CD8-positive, alpha-beta memory T cell (primary cell): Measurements from ENCODE around the gene ZFHX3. TPM values are rescaled to one million over a fixed set of nuclear protein-coding genes. Genes with fewer than 3 reads are reported as not detected.

Experiments
- CTCF ChIA-PET: fragments of 350-600 bp; sonication (Branson Sonifier 250); formaldehyde crosslinking; loops from one replicate; lab custom pipeline; 2021; ENCODE audit warnings: antibody characterized with exemption; lab: Charles Lee
- POLR2A ChIA-PET: fragments of 350-600 bp; sonication (Branson Sonifier 250); formaldehyde crosslinking; loops from one replicate; lab custom pipeline; 2021; ENCODE audit warnings: antibody characterized with exemption; lab: Charles Lee
- DNase-seq, 5 donors: peaks; one replicate each; pipeline versions ENCODE4 v3.0.0 to v3.0.0-alpha.2; 2020 to 2022; ENCODE audit warnings: mixed read lengths in 1 of 5
- H3K27ac ChIP-seq: one replicate; pipeline ENCODE4 v1.7.0; 2013; ENCODE audit warnings: low read depth, mild to moderate bottlenecking, low read length, moderate library complexity
- H3K27me3 ChIP-seq: 2 replicates; pipeline ENCODE4 v1.7.0; 2013; ENCODE audit warnings: low read length, mild to moderate bottlenecking; ENCODE audit not compliant: insufficient read depth, poor library complexity, severe bottlenecking
- H3K36me3 ChIP-seq: 2 replicates; pipeline ENCODE4 v1.7.0; 2013; ENCODE audit warnings: mild to moderate bottlenecking, low read length, moderate library complexity; ENCODE audit not compliant: insufficient read depth
- H3K4me1 ChIP-seq: 2 replicates; pipeline ENCODE4 v1.7.0; 2013; ENCODE audit warnings: mild to moderate bottlenecking, low read length, moderate library complexity; ENCODE audit not compliant: insufficient read depth
- H3K4me3 ChIP-seq: 2 replicates; pipeline ENCODE4 v1.7.0; 2013; ENCODE audit warnings: mild to moderate bottlenecking, low read length
- H3K9me3 ChIP-seq: 2 replicates; pipeline ENCODE4 v1.7.0; 2013; ENCODE audit warnings: mild to moderate bottlenecking, low read length
- H3K27ac Mint-ChIP-seq, 8 donors: one replicate each; pipeline ENCODE4 v1.8.0; 2020 to 2021; ENCODE audit warnings: mixed read lengths in 8 of 8, mild to moderate bottlenecking in 6 of 8, inconsistent platforms in 3 of 8, moderate library complexity in 3 of 8
- H3K27me3 Mint-ChIP-seq, 2 donors: one replicate each; pipeline ENCODE4 v1.8.0; 2020 to 2021; ENCODE audit warnings: mixed read lengths in 2 of 2, mild to moderate bottlenecking in 1 of 2, moderate library complexity in 1 of 2
- H3K36me3 Mint-ChIP-seq, 3 donors: one replicate each; pipeline ENCODE4 v1.8.0; 2020 to 2021; ENCODE audit warnings: mixed read lengths in 3 of 3, inconsistent platforms in 1 of 3, mild to moderate bottlenecking in 1 of 3
- H3K4me1 Mint-ChIP-seq, 3 donors: one replicate each; pipeline ENCODE4 v1.8.0; 2020 to 2021; ENCODE audit warnings: mixed read lengths in 3 of 3, inconsistent platforms in 1 of 3, mild to moderate bottlenecking in 1 of 3
- H3K4me3 Mint-ChIP-seq, 7 donors: one replicate each; pipeline ENCODE4 v1.8.0; 2020 to 2021; ENCODE audit warnings: mixed read lengths in 7 of 7, mild to moderate bottlenecking in 6 of 7, moderate library complexity in 4 of 7, inconsistent platforms in 2 of 7
- H3K9me3 Mint-ChIP-seq, 5 donors: one replicate each; pipeline ENCODE4 v1.8.0; 2020 to 2022; ENCODE audit warnings: mixed read lengths in 5 of 5, mild to moderate bottlenecking in 3 of 5, moderate library complexity in 2 of 5, inconsistent platforms in 1 of 5
- polyA plus RNA-seq: library from polyadenylated mRNA; unstranded; fragments of 300-500 nt; fragmentation: Illumina TruSeq; gene quantifications from one replicate; pipeline ENCODE4 v1.2.3, GENCODE V29; 2021
- total RNA-seq, 2 experiments: library from RNA; stranded (reverse); gene quantifications; one replicate each; pipeline ENCODE4 v1.2.3, GENCODE V29; 2021

The ZFHX3 gene
- total and polyA plus RNA-seq, 3 experiments from 2014 or later: 0.13 to 0.22 (median 0.20) TPM

GRCh38 chr16:73060892-73061490 lies 13.1 kb upstream of the ZFHX3 start:
- Mint-ChIP-seq H3K27ac (no peak overlapping the region), H3K4me1 (peaks cover 11 to 18% (median 14%) of the 10 kb centered on the region in 3 donors), H3K27me3 (peaks cover 50 to 59% of the 10 kb centered on the region in 2 donors), H3K36me3 (no peaks in the 10 kb centered on the region), H3K4me3 (no peak overlapping the region), H3K9me3 (peaks cover 0 to 3% (median 0%) of the 10 kb centered on the region in 5 donors)
- Histone ChIP-seq H3K4me3 (no peak overlapping the region), H3K27me3 (peaks cover 34% of the 10 kb centered on the region), H3K4me1 (no peaks in the 10 kb centered on the region), H3K27ac (no peak overlapping the region), H3K36me3 (no peaks in the 10 kb centered on the region), H3K9me3 (no peaks in the 10 kb centered on the region)
- DNase-seq: no peak
- ChIA-PET CTCF (no interaction called here), POLR2A (no interaction called here)

- H3K27ac ChIP-seq: no peak overlapping the region
- POLR2A ChIA-PET: no interaction called here
- no peaks in the 10 kb centered on the region for H3K4me1 ChIP-seq
- Mint-ChIP-seq H3K36me3 (no peaks in the 10 kb centered on the region), H3K27ac (no peak overlapping the region), H3K27me3 (peaks cover 49 to 57% of the 10 kb centered on the region in 2 donors), H3K4me3 (peak overlapping the region in 4 of 7 donors; percentile 16 to 80 (median 70)), H3K4me1 (peaks cover 11 to 18% (median 14%) of the 10 kb centered on the region in 3 donors), H3K9me3 (peaks cover 0 to 8% (median 0%) of the 10 kb centered on the region in 5 donors)
- no peak for DNase-seq
- no peak overlapping the region for H3K4me3 ChIP-seq
- H3K36me3 ChIP-seq: no peaks in the 10 kb centered on the region
- peaks cover 37% of the 10 kb centered on the region for H3K27me3 ChIP-seq
- no peaks in the 10 kb centered on the region for H3K9me3 ChIP-seq
- CTCF ChIA-PET: no interaction called here
These were observed 12.1 kb upstream of the ZFHX3 start for GRCh38 chr16:73059779-73060615.

- peaks cover 0 to 8% (median 0%) of the 10 kb centered on the region in 5 donors for H3K9me3 Mint-ChIP-seq
- ChIA-PET CTCF (no interaction called here), POLR2A (no interaction called here)
- peaks cover 33% of the 10 kb centered on the region for H3K27me3 ChIP-seq
- H3K4me1 ChIP-seq: no peaks in the 10 kb centered on the region
- H3K9me3 ChIP-seq: no peaks in the 10 kb centered on the region
- H3K36me3 ChIP-seq: no peaks in the 10 kb centered on the region
- peaks cover 11 to 18% (median 14%) of the 10 kb centered on the region in 3 donors for H3K4me1 Mint-ChIP-seq
- H3K27ac Mint-ChIP-seq: peak overlapping the region in 1 of 8 donors; percentile 34
- H3K36me3 Mint-ChIP-seq: no peaks in the 10 kb centered on the region
- H3K4me3 ChIP-seq: peak overlapping the region; percentile 50
- no peak for DNase-seq
- peaks cover 40 to 51% of the 10 kb centered on the region in 2 donors for H3K27me3 Mint-ChIP-seq
- H3K4me3 Mint-ChIP-seq: peak overlapping the region; percentile 68 to 89 (median 79)
- no peak overlapping the region for H3K27ac ChIP-seq
These were observed 10.9 kb upstream of the ZFHX3 start for GRCh38 chr16:73058616-73059409.

GRCh38 chr16:73058221-73058615 lies 10.3 kb upstream of the ZFHX3 start:
- peak in 1 of 5 donors; percentile 23 for DNase-seq

GRCh38 chr16:73057291-73058210 lies 9.6 kb upstream of the ZFHX3 start:
- H3K4me1 Mint-ChIP-seq: peaks cover 11 to 18% (median 14%) of the 10 kb centered on the region in 3 donors
- no peak for DNase-seq
- H3K27me3 Mint-ChIP-seq: peaks cover 32 to 45% of the 10 kb centered on the region in 2 donors
- Histone ChIP-seq H3K27me3 (peaks cover 33% of the 10 kb centered on the region), H3K4me3 (no peak overlapping the region), H3K9me3 (no peaks in the 10 kb centered on the region), H3K36me3 (no peaks in the 10 kb centered on the region), H3K27ac (no peak overlapping the region), H3K4me1 (no peaks in the 10 kb centered on the region)
- ChIA-PET CTCF (no interaction called here), POLR2A (interaction anchor here (0.6 kb wide), 1 partner anchor 225 kb away, joined by 3 read pairs; no protein-coding TSS in a partner anchor)
- H3K9me3 Mint-ChIP-seq: peaks cover 0 to 8% (median 0%) of the 10 kb centered on the region in 5 donors
- no peaks in the 10 kb centered on the region for H3K36me3 Mint-ChIP-seq
- peak overlapping the region in 1 of 8 donors; percentile 42 for H3K27ac Mint-ChIP-seq
- H3K4me3 Mint-ChIP-seq: peak overlapping the region; percentile 75 to 92 (median 88)

More at GRCh38 chr16:73058221-73058615, 10.3 kb upstream of the ZFHX3 start:
- no peaks in the 10 kb centered on the region for H3K4me1 ChIP-seq
- H3K27ac Mint-ChIP-seq: no peak overlapping the region
- H3K4me3 Mint-ChIP-seq: no peak overlapping the region
- peaks cover 33% of the 10 kb centered on the region for H3K27me3 ChIP-seq
- peaks cover 11 to 18% (median 14%) of the 10 kb centered on the region in 3 donors for H3K4me1 Mint-ChIP-seq
- no peak overlapping the region for H3K4me3 ChIP-seq
- peaks cover 34 to 46% of the 10 kb centered on the region in 2 donors for H3K27me3 Mint-ChIP-seq
- ChIA-PET POLR2A (interaction anchor here (0.6 kb wide), 1 partner anchor 225 kb away, joined by 3 read pairs; no protein-coding TSS in a partner anchor), CTCF (no interaction called here)
- H3K27ac ChIP-seq: no peak overlapping the region
- no peaks in the 10 kb centered on the region for H3K9me3 ChIP-seq
- H3K36me3 ChIP-seq: no peaks in the 10 kb centered on the region
- peaks cover 0 to 8% (median 0%) of the 10 kb centered on the region in 5 donors for H3K9me3 Mint-ChIP-seq
- H3K36me3 Mint-ChIP-seq: no peaks in the 10 kb centered on the region

- Mint-ChIP-seq H3K27me3 (peaks cover 25 to 40% of the 10 kb centered on the region in 2 donors), H3K4me3 (peak overlapping the region; percentile 75 to 92 (median 88)), H3K9me3 (peaks cover 0 to 8% (median 0%) of the 10 kb centered on the region in 5 donors), H3K4me1 (peaks cover 11 to 18% (median 14%) of the 10 kb centered on the region in 3 donors), H3K27ac (no peak overlapping the region), H3K36me3 (no peaks in the 10 kb centered on the region)
- peaks cover 32% of the 10 kb centered on the region for H3K27me3 ChIP-seq
- no peak for DNase-seq
- no peaks in the 10 kb centered on the region for H3K36me3 ChIP-seq
- H3K9me3 ChIP-seq: no peaks in the 10 kb centered on the region
- POLR2A ChIA-PET: no interaction called here
- H3K27ac ChIP-seq: no peak overlapping the region
- no peak overlapping the region for H3K4me3 ChIP-seq
- CTCF ChIA-PET: no interaction called here
- H3K4me1 ChIP-seq: no peaks in the 10 kb centered on the region
These were observed 9.0 kb upstream of the ZFHX3 start for GRCh38 chr16:73056921-73057290.

- POLR2A ChIA-PET: no interaction called here
- no peak for DNase-seq
- H3K9me3 Mint-ChIP-seq: peaks cover 0 to 8% (median 0%) of the 10 kb centered on the region in 5 donors
- Histone ChIP-seq H3K27ac (no peak overlapping the region), H3K4me3 (no peak overlapping the region), H3K9me3 (no peaks in the 10 kb centered on the region), H3K4me1 (no peaks in the 10 kb centered on the region), H3K36me3 (no peaks in the 10 kb centered on the region), H3K27me3 (peaks cover 27% of the 10 kb centered on the region)
- CTCF ChIA-PET: no interaction called here
- H3K4me1 Mint-ChIP-seq: peaks cover 11 to 18% (median 14%) of the 10 kb centered on the region in 3 donors
- H3K36me3 Mint-ChIP-seq: no peaks in the 10 kb centered on the region
- H3K4me3 Mint-ChIP-seq: peak overlapping the region in 4 of 7 donors; percentile 4 to 32 (median 12)
- H3K27ac Mint-ChIP-seq: no peak overlapping the region
- peaks cover 23 to 40% of the 10 kb centered on the region in 2 donors for H3K27me3 Mint-ChIP-seq
These were observed 8.5 kb upstream of the ZFHX3 start for GRCh38 chr16:73056448-73056847.
